Stimulated activated CD4-positive, alpha-beta T cell treated with anti-CD3 and anti-CD28 coated beads, Interleukin-1b, Interleukin-23, amount 100 ng/mL, for 48 hours (primary cell): ENCODE results near the gene OMA1.
"Not testable (repeated sequence)": the region's sequence is repeated elsewhere in the genome, so short reads cannot be mapped to it uniquely, and the experiment has no call there.

ENCODE experiments used
- DNase-seq: peaks from one replicate; pipeline ENCODE4 v3.0.0-alpha.2; 2020

Gene OMA1

DNA sequence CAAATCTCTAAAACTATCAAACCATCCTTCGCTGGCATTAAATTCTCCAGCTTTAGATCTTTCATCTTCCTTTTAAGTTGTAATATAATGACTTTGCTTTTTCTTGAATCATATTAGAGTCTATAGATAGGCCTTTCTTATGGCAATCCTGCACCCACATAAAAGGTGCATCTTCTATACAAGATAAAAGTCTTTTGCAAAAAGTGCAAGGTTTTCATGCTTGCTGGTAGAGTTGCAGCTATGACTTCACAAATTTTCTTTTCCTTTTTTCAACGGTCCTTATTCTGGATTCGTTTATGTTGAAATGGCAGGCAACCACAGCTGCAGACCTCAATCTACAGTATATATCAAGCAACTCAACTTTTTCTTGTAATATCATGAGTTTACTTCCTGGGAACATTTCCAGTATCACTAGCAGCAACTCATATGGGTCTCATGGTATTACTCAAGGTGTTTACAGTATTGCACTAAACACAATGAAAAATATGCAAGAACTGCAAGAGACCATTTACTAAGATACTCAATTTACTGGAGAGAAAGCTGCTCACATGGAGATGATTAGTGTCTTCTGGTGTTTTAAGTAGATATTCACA is 22.1 kb downstream of the OMA1 start:
- no peak for DNase-seq

DNA sequence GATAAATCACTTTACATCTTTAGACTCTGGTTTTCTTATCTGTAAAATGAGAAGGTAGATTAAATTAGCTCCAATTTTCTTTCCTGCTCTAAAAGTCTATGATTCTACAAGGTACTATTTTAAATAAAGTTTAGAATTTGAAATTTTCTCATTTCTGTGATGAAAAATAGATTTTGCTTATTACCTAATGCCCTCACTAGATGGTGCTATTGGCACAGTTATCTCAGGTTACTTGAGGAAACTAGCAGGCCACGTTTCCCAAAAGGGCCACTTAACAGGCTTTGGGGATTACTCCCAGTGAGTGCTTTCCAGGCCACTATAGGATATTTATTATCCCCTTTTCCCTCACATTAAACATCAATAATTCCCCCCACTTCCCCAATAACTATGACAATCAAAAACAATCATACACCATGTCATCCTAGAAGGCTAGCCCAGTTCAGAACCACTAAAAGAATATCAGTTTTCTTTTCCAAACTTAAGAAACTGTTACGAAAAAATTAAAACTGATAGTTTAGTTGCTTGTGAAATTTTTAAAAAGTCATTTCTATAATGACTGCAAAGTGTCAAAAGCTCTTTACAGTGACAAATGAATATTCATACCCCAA is 30.6 kb downstream of the OMA1 start:
- no peak for DNase-seq

DNA sequence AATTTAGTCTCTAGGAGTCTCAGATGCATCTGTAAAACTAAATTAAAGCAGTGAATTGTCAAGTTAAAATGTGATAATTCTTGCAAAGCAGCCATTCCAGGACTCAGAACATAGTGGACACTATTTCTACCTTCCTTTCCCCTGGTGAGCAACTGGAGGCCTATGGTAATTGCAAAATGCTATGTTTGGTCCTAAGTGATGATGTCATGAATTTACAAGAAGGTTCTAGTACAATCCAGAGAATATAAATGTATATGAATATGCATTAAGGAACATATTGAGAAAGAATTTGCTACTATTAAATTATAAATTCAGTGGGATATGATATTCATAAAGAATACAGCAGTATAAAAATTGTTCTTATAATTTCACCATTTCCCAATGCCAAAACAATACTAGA is 32.6 kb downstream of the OMA1 start:
- no peak for DNase-seq

DNA sequence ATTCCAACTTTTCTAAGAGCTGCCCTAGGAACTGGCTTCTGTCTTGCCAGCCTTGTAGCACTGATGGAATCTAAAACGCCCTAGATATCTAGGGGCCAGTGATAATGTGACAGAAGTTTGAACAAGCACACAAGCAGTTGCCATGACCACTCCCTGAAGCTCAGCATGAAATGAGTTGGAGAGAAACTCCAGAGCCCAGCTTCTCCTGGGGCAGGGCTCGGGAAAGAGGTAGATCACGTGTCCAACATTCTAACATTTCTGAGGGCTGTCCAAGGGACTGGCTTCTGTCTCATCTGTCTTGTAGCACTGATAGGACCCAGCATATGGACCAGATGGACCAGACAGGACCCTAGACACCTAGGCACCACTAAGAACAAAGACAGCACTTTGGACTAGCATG is 37.9 kb downstream of the OMA1 start:
- DNase-seq, result no peak

DNA sequence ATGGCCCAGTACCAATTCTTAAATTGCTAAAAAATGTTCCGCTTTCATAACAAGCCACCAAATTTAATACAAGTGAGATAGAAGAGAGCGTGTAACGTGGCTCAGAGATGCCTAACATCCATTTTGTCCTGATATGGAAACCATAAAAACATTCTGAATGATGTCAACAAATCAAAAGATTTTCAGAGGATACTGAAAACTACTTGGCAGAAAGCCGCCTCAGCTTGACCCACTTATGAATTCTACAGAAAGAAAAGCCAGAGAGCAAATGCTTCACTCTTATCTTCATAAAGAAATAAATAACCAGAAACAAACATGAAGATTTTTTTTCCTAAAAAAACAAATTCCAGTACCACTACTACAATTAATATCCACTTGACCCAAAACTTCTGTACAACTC is 41.2 kb downstream of the OMA1 start:
- no peak for DNase-seq

DNA sequence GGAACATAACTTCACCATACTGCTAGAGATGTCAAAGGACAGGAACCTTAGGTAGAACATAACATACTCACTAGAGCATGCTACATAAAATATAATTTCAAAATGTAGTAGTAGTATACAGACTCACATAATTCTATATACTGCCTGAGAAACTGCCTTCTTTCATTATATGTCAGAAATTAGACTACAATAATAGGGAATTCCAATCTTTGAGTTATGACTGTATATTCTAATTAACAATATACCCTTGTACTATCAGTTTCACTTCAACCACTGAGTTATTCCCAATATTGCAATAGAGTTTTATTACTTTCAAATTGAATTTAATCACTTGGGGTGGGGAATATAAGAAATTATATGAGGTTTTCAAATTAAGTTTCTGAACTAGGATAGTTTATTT is 44.0 kb downstream of the OMA1 start:
- DNase-seq, result no peak

DNA sequence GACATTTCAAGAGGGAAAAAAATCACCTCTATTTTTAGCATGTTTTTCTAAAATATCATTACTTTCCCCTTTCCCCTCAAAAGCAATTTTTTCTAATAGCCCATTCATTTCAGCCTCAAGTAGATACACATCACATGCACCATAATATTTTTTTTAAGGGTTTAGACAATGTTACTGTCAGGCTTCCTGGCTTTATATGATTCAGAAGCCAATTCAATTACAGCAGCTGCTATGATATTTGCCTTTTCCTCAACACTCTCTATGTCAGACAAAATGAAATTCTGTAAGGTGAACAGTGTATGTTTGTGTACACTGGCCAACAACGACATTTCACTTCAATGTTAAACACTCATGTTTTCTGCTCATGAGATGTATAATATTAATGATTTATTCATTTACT is 46.5 kb downstream of the OMA1 start:
- no peak for DNase-seq

DNA sequence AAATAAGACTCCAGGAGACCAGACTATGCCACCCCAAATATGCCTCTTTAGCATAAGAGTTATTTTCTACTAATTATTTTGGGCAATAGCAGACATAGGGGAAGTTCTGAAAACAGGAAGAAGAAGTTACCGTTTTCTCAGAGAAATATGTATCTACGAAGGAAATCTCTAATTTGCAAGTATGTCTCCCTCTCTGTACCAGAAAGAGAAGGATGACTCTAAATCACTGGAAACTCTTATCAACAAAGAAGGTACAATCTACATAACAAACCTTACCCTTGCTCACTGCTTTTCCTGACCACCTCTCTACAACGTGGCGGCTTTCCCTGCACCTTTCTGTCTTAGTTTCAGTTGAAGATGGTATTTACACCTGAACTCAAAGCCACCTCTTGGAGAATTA is 49.0 kb downstream of the OMA1 start:
- DNase-seq, result no peak

DNA sequence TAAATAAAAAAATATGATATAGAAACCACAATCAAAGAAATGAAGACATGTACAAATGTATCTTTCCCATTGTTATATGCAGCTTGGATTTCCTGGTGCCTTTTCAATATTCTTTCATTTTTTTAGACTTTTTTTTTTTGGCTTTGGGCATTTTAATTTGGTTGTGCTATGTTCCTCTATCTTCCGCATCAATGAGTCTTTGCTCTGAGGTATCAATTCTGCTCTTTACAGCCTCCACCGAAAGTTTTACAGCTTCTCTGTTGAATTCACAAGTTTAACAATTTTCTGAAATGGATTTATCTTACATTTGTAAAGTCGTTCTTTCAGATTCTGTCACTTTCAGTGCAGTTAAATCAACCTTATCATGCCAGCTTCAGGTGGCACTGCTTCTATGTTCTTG is 50.5 kb downstream of the OMA1 start:
- DNase-seq, result no peak

DNA sequence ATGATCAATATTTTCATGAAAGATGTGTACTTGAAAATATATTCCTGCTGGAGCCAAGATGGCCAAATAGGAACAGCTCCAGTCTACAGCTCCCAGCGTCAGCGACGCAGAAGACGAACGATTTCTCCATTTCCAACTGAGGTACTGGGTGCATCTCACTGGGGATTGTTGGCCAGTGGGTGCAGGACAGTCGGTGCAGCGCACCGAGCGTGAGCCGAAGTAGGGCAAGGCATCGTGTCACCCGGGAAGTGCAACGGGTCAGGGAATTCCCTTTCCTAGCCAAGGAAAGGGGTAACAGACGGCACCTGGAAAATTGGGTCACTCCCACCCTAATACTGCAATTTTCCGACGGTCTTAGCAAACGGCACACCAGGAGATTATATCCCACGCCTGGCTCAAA is 57.6 kb downstream of the OMA1 start:
- not testable (repeated sequence) for DNase-seq

DNA sequence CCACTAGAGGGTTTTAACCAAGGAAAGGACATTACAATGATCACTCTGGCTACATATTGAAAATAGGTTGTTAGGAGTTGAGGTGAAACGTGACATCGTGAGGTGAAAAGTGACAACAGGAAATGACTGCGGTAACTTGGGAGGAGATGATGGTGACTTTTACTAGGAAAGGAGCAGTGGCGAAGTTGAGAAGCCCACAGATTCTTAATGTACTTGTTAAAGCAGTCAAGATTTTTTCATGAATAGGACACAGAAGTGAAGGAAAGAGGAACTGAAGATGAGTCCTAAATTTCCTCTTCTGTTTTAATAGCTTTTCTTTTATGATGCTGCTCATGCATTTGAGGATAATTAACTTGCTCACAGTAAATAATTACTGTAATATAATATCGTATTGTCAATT is 59.5 kb downstream of the OMA1 start:
- no peak for DNase-seq

DNA sequence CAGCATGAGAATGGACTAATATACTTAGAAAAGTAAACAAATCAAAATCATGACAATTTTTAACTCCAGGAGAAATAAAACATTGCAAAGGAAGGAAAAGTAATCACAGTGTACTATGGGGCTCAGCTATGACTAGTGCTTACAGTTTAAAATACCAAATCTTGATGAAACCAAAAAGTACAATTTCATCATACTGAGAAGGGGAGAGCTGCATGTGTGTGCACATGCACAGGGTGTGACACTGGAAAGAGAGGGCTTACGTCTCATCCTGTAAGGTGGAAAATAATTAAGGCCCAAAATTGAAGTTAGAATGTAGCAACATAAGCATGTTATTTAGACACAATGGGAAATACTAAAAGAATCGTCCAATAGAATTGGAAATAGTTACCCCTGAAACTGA is 64.6 kb downstream of the OMA1 start:
- no peak for DNase-seq

DNA sequence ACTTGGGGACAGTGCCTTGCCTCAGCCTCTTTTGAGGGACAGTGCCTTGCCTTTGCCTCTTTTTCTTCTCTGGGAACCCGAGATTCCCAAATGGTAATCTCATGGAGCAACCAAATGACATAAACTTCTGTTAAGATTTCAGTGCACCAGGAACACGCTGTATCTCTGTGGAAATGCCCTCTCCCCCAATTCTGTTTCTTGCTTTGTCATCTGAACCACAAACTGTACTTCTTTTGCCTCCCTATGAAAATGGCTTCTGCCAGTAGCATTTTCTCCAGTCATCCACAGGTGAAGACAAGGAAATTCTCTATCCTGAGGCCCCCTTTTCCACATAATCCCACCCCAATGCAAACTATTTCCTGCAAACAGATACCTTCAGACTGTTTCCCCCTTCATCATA is 66.3 kb downstream of the OMA1 start:
- DNase-seq, result no peak

DNA sequence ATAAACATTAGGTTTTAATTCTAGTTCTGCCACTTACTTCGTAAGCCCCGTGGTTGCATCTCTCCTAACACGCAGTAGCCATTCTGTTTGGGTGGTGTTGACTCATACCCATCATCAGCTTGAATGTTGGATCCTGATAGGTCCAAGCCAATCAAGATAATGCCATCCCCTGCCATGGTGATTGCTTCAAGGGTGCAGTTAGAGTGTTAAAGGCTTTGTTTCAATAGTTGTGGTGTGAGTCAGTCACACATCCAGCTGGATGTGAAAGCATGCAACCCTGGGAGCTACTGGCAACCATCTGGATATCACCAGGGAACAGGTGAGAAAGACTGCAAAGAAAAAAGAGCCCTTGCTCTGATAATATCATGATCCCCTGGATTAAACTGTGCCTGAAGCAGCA is 69.1 kb downstream of the OMA1 start:
- DNase-seq, result no peak

DNA sequence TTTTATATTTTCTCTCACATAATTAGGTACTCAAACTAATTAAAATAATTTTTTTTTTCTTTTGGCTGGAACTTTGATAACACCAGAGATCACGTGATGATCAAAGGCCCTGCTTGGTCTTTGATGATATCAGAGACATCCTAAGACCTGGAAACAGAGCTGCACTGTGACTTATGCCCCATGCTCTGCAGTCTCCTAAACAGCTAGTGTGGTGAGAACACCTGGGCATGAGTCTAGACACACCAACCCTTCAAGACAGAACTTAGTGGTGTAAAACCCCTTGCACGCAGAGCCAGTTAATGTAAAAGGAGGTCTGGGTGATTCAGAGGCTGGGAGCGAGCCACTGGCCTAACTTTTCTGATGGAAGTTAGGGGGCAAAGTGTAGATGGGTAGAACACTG is 70.3 kb downstream of the OMA1 start:
- no peak for DNase-seq

DNA sequence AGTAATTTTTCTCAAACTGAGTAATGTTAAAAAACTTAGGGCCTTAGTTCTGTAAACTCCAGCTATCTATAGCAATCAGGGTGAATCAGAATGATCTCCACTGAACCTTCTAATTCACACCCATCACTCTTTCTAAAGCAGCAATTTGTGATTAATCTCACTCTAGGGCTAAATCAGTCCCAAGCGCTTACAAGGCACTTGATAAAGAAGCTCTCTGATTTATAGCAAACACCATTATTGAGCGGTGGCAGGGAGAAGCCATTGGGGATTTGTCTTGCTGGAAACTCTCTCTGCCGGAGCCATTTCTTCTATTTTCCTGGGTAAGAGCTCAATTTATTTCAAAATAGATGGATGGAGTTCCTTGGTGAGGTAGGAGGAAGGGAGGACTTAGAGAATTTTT is 77.0 kb downstream of the OMA1 start:
- no peak for DNase-seq

DNA sequence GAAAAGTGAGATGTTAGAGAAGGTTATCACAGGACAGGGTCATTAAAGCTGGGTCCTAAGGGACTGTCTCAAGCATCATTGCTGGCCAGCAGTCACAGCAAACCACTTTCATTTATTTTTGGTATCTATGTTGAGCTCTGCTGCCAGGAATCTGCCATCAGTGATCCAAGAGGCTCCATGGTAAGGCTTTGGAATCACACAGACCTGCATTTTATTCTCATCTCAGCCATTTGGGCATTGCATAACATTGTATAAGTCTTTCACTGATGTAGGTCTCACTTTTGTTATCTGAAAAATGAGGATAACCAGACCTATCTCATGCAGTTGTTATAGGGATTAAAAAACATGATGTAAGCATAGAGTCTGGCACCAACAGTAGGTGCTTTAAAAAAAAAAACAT is 77.5 kb downstream of the OMA1 start:
- no peak for DNase-seq

DNA sequence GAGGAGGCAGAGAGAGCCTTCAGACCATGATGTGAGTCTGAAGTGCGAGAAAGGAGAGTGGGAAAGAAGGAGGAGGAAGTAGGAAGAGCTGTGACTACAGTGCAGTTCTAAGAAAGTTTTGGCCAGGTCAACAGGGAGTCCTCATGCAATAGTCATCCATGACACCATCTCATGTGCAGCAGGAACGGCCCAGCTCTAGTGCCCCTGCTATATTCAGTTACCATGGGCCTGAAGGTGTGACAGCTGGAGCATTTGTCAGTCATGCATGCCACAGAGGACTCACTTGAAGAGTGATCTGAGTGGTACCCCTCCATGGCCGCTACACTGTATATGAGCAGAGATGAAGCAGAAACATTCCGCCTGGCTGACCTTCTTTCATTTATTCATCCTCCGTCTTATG is 77.9 kb downstream of the OMA1 start:
- DNase-seq, result no peak

DNA sequence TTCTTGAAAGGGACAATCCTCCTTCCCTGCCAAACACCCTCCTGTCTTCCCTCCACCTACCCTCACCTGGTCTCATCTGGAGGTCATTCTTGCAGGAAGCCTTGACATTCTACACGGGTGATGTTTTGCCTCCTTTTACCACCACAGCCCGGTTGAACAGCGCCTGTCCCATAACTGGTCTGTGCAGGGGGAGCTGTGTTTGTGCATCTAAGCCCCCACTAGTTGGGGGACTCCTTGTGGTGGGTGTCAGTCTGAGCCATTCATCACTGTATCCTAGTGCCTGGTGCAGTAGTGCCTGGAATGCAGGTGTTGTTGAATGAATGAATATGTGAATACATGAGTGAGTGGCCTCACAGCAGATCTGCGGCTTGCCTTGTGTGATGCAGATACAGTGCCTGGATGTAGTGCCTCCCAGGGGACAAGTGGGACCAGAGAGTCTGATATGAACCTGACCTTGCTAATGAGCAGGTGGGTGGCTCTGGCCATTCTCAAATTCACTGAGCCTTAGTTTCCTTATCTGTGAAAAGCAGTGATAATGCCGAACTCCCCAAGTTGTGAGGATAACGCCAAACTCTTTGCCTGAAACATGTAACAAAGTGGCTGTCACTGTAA is 79.8 kb downstream of the OMA1 start:
- DNase-seq, result no peak

DNA sequence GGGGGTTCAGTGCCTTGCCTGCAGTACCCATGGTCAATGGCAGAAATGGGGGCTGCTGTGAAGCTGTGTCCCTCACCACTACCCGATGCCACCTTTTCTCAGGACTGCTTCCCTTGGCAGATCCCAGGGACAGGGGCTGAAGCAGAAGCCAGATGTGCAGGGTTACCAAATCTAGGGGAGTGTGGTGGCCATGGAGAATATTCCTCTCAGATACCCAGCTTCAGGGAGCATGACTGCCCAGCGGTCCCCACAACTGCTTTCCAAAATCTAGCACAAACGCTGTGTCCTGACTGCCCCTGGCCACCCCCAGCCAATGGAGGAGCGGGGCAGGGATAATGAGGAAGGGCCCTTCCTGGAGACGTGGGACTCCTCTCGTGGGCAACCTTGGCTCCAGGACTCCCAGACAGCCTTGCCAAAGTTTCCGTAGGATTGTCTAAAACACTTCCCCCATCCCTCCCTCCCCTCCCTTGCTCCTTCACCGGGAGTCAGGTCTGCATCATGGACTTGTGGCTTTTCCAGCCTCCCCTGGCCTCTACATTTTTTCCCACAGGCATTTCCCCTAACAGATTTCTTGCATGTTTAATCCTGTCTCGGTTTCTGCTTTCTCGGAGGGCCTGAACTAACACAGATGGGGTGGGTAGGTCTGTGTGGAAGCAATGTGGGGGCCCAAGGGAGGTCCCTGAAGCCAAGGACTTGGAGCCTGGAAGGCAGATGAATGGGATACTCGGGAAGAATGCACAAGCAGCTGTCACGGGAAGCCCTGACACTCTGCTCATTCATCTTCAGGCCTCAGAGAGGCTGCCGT is 80.5 kb downstream of the OMA1 start:
- DNase-seq, result no peak

DNA sequence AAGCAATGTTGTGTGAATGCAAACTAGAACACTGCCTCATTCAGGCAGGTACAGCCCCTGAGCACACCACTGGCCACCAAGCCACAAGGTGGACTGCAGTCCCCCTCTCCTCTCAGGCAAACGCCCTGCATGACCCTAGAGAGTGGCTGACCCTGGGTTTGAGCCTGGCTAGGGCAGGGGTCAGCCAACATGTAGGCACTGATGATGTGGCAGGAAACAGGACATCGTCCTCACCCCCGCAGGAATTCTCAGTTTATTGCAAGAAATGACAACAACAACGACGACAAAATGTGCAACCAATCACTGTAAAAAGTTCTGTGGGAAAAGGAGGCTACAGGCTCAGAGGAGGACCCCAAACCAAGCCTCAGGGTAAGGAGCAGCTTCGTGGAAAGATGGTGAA is 81.3 kb downstream of the OMA1 start:
- DNase-seq, result no peak

DNA sequence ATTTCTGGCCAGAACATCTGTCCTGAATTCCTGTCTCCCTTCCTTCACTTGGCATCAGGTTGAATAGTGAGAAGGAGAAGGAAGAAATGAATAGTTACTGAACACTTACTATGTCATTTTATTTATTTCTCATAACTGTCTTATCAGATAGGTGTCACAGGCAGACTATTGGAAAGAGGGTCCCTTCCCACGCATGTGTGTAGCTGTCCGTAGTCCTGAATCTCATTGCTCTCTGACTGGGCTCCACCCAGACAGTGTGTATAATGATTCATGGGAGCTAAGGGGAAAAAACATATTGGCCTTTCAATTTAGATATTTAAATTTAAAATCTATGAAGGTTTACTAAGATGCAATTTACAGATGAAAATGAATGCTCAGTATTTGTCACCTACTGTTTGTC is 86.1 kb downstream of the OMA1 start:
- no peak for DNase-seq

DNA sequence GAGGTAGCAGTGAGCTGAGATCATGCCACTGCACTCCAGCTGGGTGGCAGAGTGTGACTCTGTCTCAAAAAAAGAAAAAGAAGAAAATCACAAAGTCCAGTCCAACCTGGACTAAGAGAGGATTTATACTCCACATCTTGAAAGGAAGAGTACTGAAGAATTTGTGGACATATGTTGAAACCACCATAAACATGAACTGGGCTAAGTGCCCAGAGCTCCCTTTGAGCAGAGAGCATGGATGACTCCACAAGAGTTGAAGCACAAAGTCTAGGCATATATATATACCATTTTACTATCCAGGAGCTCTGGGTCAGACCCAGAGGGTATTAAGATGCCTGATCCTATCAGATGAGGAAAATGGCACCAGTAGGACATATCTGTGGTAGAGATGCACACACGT is 86.6 kb downstream of the OMA1 start:
- DNase-seq, result no peak

DNA sequence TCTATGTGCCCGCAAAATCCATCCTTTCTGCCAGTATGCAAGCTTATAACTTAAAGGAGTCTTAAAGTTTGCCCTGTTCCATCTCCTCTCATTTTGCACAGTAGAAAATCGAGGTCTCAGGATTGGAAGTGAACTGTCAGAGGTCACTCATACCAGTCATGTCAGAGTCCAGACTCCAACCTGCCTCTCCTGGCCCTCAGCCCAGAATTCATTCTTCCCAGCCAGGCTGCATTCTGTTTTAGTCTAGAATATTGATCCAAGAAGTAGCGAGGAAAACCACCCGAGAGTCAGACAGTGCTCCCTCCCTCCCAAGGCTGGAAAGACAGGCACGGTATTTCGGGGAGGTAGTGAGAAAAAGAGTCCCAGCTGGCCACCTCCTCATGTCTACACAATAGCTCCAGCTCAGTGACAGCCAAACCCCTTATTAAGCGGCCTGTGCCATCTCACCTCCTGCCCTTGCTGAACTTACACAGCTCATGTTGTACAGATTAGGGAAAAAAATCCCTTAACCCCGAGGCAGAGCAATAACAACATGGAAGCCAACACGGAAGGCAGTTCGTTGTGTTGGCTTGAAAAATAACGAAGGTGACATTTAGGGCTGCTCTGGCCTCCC is 89.4 kb downstream of the OMA1 start:
- DNase-seq, result no peak
